Right lobe of liver (tissue), 6 donors: ENCODE results near the gene GRID1. TPM values are rescaled to one million over a fixed set of nuclear protein-coding genes. Genes with fewer than 3 reads are reported as not detected.
A peak's percentile ranks its signal among the peaks of the same experiment; 100 is the strongest.

Experiments
- ATAC-seq, 4 donors: fragments of 200-7000 bp; cut with Tn5 transposase; one replicate each; pipeline ENCODE4 v1.9.1; 2020; ENCODE audit warnings: mild to moderate bottlenecking in 4 of 4, moderate library complexity in 4 of 4
- DNase-seq, 3 donors: peaks; one replicate each; pipeline ENCODE4 v3.0.0-alpha.2; 2020
- H3K27ac ChIP-seq, 3 donors: fragments of 200-600 bp; one replicate each; pipeline ENCODE4 v1.8.0; 2022
- H3K27me3 ChIP-seq, 2 donors: fragments of 200-600 bp; one replicate each; pipeline ENCODE4 v1.8.0; 2022
- H3K36me3 ChIP-seq, 4 donors: fragments of 200-600 bp; sonication (generic) in 1 of 4; one replicate each; pipeline versions ENCODE4 v1.5.1 to v1.8.0; 2017 to 2022; ENCODE audit warnings: control low read depth in 1 of 4
- H3K4me1 ChIP-seq, 4 donors: fragments of 200-600 bp; sonication (generic) in 1 of 4; one replicate each; pipeline versions ENCODE4 v1.5.1 to v1.8.0; 2017 to 2022; ENCODE audit warnings: control low read depth in 1 of 4
- H3K4me3 ChIP-seq, 3 donors: fragments of 200-600 bp; one replicate each; pipeline ENCODE4 v1.8.0; 2022
- H3K9me3 ChIP-seq, 4 donors: fragments of 200-600 bp; sonication (generic) in 1 of 4; one replicate each; pipeline versions ENCODE4 v1.5.1 to v1.8.0; 2017 to 2022; ENCODE audit warnings: control low read depth in 1 of 4
- CTCF ChIP-seq, 4 donors: fragments of 200-600 bp in 3 of 4; fragments of 450-650 bp in 1 of 4; IDR thresholded peaks; one replicate each; pipeline versions ENCODE4 v1.5.1 to v1.8.0; 2016 to 2022; ENCODE audit warnings: antibody characterized with exemption in 4 of 4, mild to moderate bottlenecking in 2 of 4
- POLR2A ChIP-seq: fragments of 450-650 bp; IDR thresholded peaks from one replicate; pipeline ENCODE4 v1.6.1; 2017; ENCODE audit warnings: antibody characterized with exemption, mild to moderate bottlenecking
- WGBS: methylation state at CpG from one replicate; pipeline ENCODE4 v1.1.6; 2018; ENCODE audit warnings: low coverage, low lambda C conversion rate; ENCODE audit not compliant: insufficient coverage; ENCODE audit errors: missing lambda C conversion rate; 5-methylcytosine and 5-hydroxymethylcytosine counted together
- intact Hi-C, 2 donors: fragments of 100-400 bp; cut with DNase I; formaldehyde crosslinking; loops; one replicate each; pipeline versions ENCODE4 v1.11.2 to v1.14.1; 2022
- total RNA-seq, 6 experiments: library from RNA; depleted of rRNA in 2 of 6; stranded (reverse); fragments of >200 nt in 2 of 6; fragmentation: NEBNext Ultra II Directional in 3 of 6; extraction: Animal tissue kit (Norgen Biotek cat#: 25700) in 3 of 6; gene quantifications; one replicate each; pipeline versions ENCODE4 v1.1.0 to v1.2.4, GENCODE V29; 2016 to 2023
- donor health status: DM: no; HTN: yes; CAD: no.
- donor health status: DM: no; HTN: no; CAD: no.
- donor health status: DM: no; HTN: no; CAD: no.
- donor health status: DM: no; HTN: yes; CAD: no.
- donor health status: DM: no; HTN: yes; CAD: no.

The GRID1 gene
- total RNA-seq, 6 experiments from 2014 or later: 0.05 to 1.9 (median 0.81) TPM

GRCh38 chr10:86340176-86340990 is 26.2 kb downstream of the GRID1 start:
- Histone ChIP-seq H3K27me3 (no peaks in the 10 kb centered on the region), H3K4me1 (no peaks in the 10 kb centered on the region), H3K36me3 (no peaks in the 10 kb centered on the region), H3K4me3 (no peak overlapping the region), H3K9me3 (no peaks in the 10 kb centered on the region), H3K27ac (no peak overlapping the region)
- DNase-seq (peak; percentile 7 to 27 (median 18)), ATAC-seq (no peak)
- TF ChIP-seq CTCF (IDR thresholded peaks at IDR 0.05): no peak
- TF ChIP-seq POLR2A: no peak
- 51% methylated on average over 10 of the region's 13 CpGs for WGBS
- intact Hi-C loops: no loop called here

GRCh38 chr10:86339226-86339865 is 27.2 kb downstream of the GRID1 start:
- no peaks in the 10 kb centered on the region for H3K9me3 ChIP-seq

GRCh38 chr10:86337121-86337601 is 29.4 kb downstream of the GRID1 start:
- Histone ChIP-seq H3K9me3 (no peaks in the 10 kb centered on the region), H3K36me3 (no peaks in the 10 kb centered on the region), H3K4me1 (no peaks in the 10 kb centered on the region), H3K27ac (no peak overlapping the region), H3K27me3 (no peaks in the 10 kb centered on the region), H3K4me3 (no peak overlapping the region)
- TF ChIP-seq POLR2A: no peak
- TF ChIP-seq CTCF (IDR thresholded peaks at IDR 0.05): no peak
- no peak for ATAC-seq
- DNase-seq: peak; percentile 5 to 29 (median 25)
- intact Hi-C loops: no loop called here
- WGBS: no CpG with 5 or more reads among the region's 13 CpGs

More at GRCh38 chr10:86339226-86339865, 27.2 kb downstream of the GRID1 start:
- Histone ChIP-seq H3K4me3 (no peak overlapping the region), H3K36me3 (no peaks in the 10 kb centered on the region), H3K27ac (no peak overlapping the region), H3K4me1 (no peaks in the 10 kb centered on the region), H3K27me3 (no peaks in the 10 kb centered on the region)
- TF ChIP-seq CTCF (IDR thresholded peaks at IDR 0.05) (no peak), POLR2A (no peak)
- intact Hi-C loops: no loop called here
- peak; percentile 13 to 35 (median 27) for DNase-seq
- no peak for ATAC-seq
- 81% methylated on average over 3 of the region's 12 CpGs for WGBS

- no peak for TF ChIP-seq CTCF (IDR thresholded peaks at IDR 0.05)
- TF ChIP-seq POLR2A: no peak
- H3K9me3 ChIP-seq: no peaks in the 10 kb centered on the region
- no peak overlapping the region for H3K4me3 ChIP-seq
- no peaks in the 10 kb centered on the region for H3K36me3 ChIP-seq
- peak in 1 of 3 donors; percentile 22 for DNase-seq
- no peaks in the 10 kb centered on the region for H3K27me3 ChIP-seq
- H3K4me1 ChIP-seq: no peaks in the 10 kb centered on the region
- 81% methylated on average over 6 of the region's 10 CpGs for WGBS
- no peak for ATAC-seq
- H3K27ac ChIP-seq: no peak overlapping the region
- intact Hi-C loops: no loop called here
Observed at GRCh38 chr10:86336341-86336740, 30.3 kb downstream of the GRID1 start.
